Measurements from ENCODE around the gene ZCCHC24. TPM values are rescaled to one million over a fixed set of nuclear protein-coding genes. Genes with fewer than 3 reads are reported as not detected.

The ZCCHC24 gene
- total and polyA plus RNA-seq, 3 donors from 2014 or later, result 27.7 to 38.6 (median 31.3) TPM

DNA sequence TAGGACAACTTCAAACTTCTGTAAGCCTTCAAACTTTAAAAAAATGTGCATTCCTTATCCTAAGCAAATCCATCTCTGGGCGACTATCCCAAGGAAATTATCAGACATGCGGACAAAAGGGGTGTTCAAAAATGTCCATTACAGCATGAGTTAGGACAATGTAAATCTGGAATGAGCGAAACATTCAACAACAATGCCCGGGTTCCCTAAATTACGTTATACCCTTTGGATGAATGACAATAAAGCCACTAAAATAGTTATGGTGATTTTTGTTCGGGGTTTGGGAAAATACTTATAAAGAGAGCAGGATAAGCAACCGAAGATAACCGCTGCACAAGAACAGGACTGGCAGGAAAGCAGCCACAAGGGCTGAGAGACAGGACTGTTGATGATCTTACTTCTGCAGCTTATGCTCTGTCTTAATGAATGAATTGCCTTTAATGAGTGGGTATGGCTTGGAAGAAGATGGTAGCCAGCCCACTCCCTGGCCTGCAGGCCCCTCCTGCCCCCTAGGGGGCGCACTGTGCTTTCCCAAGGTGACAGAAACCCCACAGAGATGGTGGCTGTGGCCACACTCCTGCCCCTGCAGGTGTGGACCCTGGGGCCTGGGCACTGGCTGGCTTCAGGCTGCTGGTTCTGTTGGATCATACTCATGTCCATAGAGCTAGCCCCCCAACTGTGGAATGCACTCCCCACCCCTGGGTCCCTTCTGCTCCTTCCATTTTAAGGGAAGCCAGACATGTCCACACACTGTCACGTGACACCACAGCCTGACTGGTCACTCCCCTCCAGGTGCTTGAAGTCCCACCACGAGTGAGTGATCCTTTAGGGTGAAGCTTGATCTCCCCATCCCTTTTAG is 45.0 kb downstream of the ZCCHC24 start:
- Histone ChIP-seq H3K27me3 (no peaks in the 10 kb centered on the region), H3K36me3 (ENCODE audit: low read depth, missing control alignments) (no peaks in the 10 kb centered on the region), H3K4me3 (no peak overlapping the region), H3K9me3 (no peaks in the 10 kb centered on the region), H3K4me1 (no peaks in the 10 kb centered on the region), H3K27ac (peak overlapping the region; percentile 72 to 89)
- intact Hi-C loops (cut with DNase I; ENCODE audit: low total_unique reads), result loop anchor here (10.0 kb wide), 1 partner anchor 64 kb away; no protein-coding TSS in a partner anchor
- peak; percentile 58 for DNase-seq
- TF ChIP-seq, protein P1, sequence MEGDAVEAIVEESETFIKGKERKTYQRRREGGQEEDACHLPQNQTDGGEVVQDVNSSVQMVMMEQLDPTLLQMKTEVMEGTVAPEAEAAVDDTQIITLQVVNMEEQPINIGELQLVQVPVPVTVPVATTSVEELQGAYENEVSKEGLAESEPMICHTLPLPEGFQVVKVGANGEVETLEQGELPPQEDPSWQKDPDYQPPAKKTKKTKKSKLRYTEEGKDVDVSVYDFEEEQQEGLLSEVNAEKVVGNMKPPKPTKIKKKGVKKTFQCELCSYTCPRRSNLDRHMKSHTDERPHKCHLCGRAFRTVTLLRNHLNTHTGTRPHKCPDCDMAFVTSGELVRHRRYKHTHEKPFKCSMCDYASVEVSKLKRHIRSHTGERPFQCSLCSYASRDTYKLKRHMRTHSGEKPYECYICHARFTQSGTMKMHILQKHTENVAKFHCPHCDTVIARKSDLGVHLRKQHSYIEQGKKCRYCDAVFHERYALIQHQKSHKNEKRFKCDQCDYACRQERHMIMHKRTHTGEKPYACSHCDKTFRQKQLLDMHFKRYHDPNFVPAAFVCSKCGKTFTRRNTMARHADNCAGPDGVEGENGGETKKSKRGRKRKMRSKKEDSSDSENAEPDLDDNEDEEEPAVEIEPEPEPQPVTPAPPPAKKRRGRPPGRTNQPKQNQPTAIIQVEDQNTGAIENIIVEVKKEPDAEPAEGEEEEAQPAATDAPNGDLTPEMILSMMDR (IDR thresholded peaks at IDR 0.05), result peak; percentile 24 to 55 (median 32)
- TF ChIP-seq POLR2A (IDR thresholded peaks at IDR 0.05), result no peak
- WGBS, 2 donors, result 54 to 64% methylated on average over 11 of the region's 11 CpGs

DNA sequence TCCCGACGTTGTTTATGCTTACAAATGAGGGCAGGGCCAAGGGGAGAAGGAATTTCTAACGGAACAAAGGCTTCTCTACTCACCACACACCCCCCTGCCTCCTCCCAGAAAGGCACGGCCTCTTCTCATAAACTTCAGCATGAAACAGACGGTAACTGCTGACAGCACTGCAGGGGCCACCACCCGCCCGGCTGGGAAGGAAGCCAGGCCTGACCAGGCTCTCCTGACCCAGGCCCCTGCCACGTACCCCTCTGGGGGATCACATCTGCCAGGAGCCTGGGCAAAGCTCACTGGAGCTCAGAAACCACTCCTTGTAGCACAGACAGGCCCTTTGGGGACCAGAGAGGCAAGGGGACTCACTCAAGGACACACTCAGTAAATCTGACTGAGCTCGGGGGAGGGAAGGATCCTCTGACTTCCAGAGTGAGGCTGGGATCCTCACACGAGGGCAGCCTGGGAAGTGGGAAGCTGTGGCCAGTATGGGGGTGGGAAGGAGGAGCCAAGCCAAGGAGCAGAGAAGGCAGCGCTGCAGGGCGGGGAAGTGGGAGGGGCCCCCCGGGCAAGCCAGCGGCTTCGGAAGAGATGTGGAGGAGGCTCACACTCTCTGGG is 46.1 kb downstream of the ZCCHC24 start:
- Histone ChIP-seq H3K4me3 (no peak overlapping the region), H3K9me3 (no peaks in the 10 kb centered on the region), H3K4me1 (no peaks in the 10 kb centered on the region), H3K27me3 (no peaks in the 10 kb centered on the region), H3K27ac (peak overlapping the region; percentile 89), H3K36me3 (ENCODE audit: low read depth, missing control alignments) (no peaks in the 10 kb centered on the region)
- WGBS, 2 donors, result 12 to 24% methylated on average over 11 to 15 of the region's 15 CpGs
- DNase-seq, result peak; percentile 96
- TF ChIP-seq, protein P1 (IDR thresholded peaks at IDR 0.05), result no peak
- no peak for TF ChIP-seq POLR2A (IDR thresholded peaks at IDR 0.05)
- intact Hi-C loops (cut with DNase I; ENCODE audit: low total_unique reads), result no loop called here

DNA sequence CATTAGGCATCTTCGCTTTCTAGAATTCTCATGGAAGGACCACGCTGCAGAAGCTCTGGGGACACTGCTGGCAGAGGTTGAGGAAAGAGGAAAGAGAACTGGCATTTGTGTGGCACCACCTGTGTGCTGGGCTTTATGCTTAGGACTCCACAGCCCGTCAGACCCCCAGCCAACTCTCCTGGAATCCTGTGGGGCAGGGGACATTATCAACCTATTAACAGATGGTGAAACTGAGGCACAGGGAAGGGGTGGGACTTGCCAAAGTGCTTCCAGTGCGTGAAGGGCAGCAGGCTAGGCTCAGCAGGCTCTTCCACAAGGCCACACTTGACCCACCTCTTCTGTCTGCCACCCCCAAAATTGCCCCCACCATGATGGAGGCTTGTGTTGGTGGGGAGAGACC is 46.8 kb downstream of the ZCCHC24 start:
- 87 to 88% methylated on average over 4 of the region's 4 CpGs for WGBS, 2 donors
- H3K4me1 ChIP-seq, result no peaks in the 10 kb centered on the region
- no peak for TF ChIP-seq POLR2A (IDR thresholded peaks at IDR 0.05)
- TF ChIP-seq, protein P1 (IDR thresholded peaks at IDR 0.05), result no peak
- H3K27ac ChIP-seq, result peak overlapping the region; percentile 89
- no peaks in the 10 kb centered on the region for H3K27me3 ChIP-seq
- no peak overlapping the region for H3K4me3 ChIP-seq
- no peak for DNase-seq
- H3K36me3 ChIP-seq (ENCODE audit: low read depth, missing control alignments), result no peaks in the 10 kb centered on the region
- intact Hi-C loops (cut with DNase I; ENCODE audit: low total_unique reads), result no loop called here
- H3K9me3 ChIP-seq, result no peaks in the 10 kb centered on the region

DNA sequence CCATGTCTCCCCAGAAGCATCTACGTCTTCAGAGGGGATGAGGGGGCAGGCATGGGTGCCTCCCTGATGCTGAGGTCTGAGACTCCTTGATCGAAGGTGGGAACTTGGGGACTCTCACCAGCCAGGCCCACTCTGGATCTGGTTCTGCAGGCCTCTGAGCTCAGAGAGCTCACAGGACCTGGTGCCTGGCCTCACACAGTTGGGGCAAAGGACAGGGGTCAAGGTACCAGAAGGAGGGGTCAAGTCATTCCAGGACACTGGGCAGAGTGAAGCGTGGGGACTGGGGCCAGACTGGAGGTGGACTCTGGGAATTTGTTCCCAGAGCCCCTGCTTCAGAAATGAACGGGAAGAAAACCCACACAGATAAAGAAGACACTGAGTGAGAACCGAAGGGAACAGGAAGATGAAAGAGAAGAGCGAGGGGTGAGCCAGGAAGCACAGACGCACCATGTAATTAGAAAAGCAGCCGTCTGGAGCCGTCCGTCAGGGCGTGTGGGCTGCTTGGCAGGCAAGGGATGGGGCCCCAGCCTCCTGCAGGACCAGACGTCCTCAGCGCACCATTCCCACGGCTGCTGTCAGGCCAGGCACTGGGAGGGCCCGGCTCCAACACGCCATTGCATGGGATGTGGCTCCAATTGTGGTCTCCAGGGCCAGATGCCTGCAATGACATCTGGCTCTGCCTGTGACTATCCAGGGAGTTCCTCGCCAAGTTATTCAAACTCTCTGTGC is 47.7 kb downstream of the ZCCHC24 start:
- TF ChIP-seq, protein P1 (IDR thresholded peaks at IDR 0.05), result no peak
- no peak for TF ChIP-seq POLR2A (IDR thresholded peaks at IDR 0.05)
- no peak for DNase-seq
- no peaks in the 10 kb centered on the region for H3K36me3 ChIP-seq (ENCODE audit: low read depth, missing control alignments)
- no peak overlapping the region for H3K4me3 ChIP-seq
- no peaks in the 10 kb centered on the region for H3K27me3 ChIP-seq
- 43 to 44% methylated on average over 12 to 17 of the region's 17 CpGs for WGBS, 2 donors
- no peaks in the 10 kb centered on the region for H3K9me3 ChIP-seq
- H3K27ac ChIP-seq, result peak overlapping the region; percentile 89
- intact Hi-C loops (cut with DNase I; ENCODE audit: low total_unique reads), result no loop called here
- H3K4me1 ChIP-seq, result no peaks in the 10 kb centered on the region

Measured in testis (tissue), 3 donors.